ENCODE results near the gene MGAT5. TPM values are rescaled to one million over a fixed set of nuclear protein-coding genes. Genes with fewer than 3 reads are reported as not detected.

MGAT5 gene
- total RNA-seq, 6 experiments from 2014 or later, result 4.5 to 16.0 (median 10.0) TPM

- ATAC-seq (no peak), DNase-seq (no peak)
- Histone ChIP-seq H3K9me3 (no peaks in the 10 kb centered on the region), H3K27me3 (peaks cover 0 to 5% of the 10 kb centered on the region in 2 donors), H3K4me3 (no peak overlapping the region), H3K27ac (no peak overlapping the region), H3K4me1 (no peaks in the 10 kb centered on the region), H3K36me3 (no peaks in the 10 kb centered on the region)
- TF ChIP-seq CTCF (IDR thresholded peaks at IDR 0.05) (no peak), POLR2A (IDR thresholded peaks at IDR 0.05) (no peak)
- 38% methylated on average over 1 of the region's 4 CpGs for WGBS (ENCODE audit: insufficient coverage, low coverage, low lambda C conversion rate, missing lambda C conversion rate)
- intact Hi-C loops (cut with DNase I), result no loop called here
Observed at GRCh38 chr2:134491022-134491421, 237.2 kb downstream of the MGAT5 start.

- Histone ChIP-seq H3K27me3 (peaks cover 0 to 5% of the 10 kb centered on the region in 2 donors), H3K36me3 (no peaks in the 10 kb centered on the region), H3K4me3 (no peak overlapping the region), H3K9me3 (no peaks in the 10 kb centered on the region), H3K4me1 (no peaks in the 10 kb centered on the region), H3K27ac (no peak overlapping the region)
- WGBS (ENCODE audit: insufficient coverage, low coverage, low lambda C conversion rate, missing lambda C conversion rate), result 28% methylated on average over 9 of the region's 9 CpGs
- DNase-seq (peak in 2 of 3 donors; percentile 46 to 48), ATAC-seq (peak; percentile 78 to 94 (median 83))
- peak; percentile 24 to 33 (median 26) for TF ChIP-seq CTCF (IDR thresholded peaks at IDR 0.05)
- TF ChIP-seq POLR2A (IDR thresholded peaks at IDR 0.05), result no peak
- intact Hi-C loops (cut with DNase I), result no loop called here
Observed at GRCh38 chr2:134491771-134492441, 238.0 kb downstream of the MGAT5 start.

GRCh38 chr2:134493797-134494196, 239.9 kb downstream of the MGAT5 start:
- ATAC-seq (no peak), DNase-seq (no peak)
- TF ChIP-seq CTCF (IDR thresholded peaks at IDR 0.05) (no peak), POLR2A (IDR thresholded peaks at IDR 0.05) (no peak)
- no peak overlapping the region for H3K27ac ChIP-seq
- H3K36me3 ChIP-seq, result no peaks in the 10 kb centered on the region
- intact Hi-C loops (cut with DNase I), result no loop called here
- no peak overlapping the region for H3K4me3 ChIP-seq
- WGBS (ENCODE audit: insufficient coverage, low coverage, low lambda C conversion rate, missing lambda C conversion rate), result 62% methylated on average over 4 of the region's 4 CpGs
- H3K4me1 ChIP-seq, result no peaks in the 10 kb centered on the region
- H3K9me3 ChIP-seq, result no peaks in the 10 kb centered on the region
- H3K27me3 ChIP-seq, result peaks cover 0 to 5% of the 10 kb centered on the region in 2 donors

GRCh38 chr2:134498654-134499053, 244.8 kb downstream of the MGAT5 start:
- TF ChIP-seq POLR2A (IDR thresholded peaks at IDR 0.05) (no peak), CTCF (IDR thresholded peaks at IDR 0.05) (no peak)
- Histone ChIP-seq H3K4me3 (no peak overlapping the region), H3K9me3 (no peaks in the 10 kb centered on the region), H3K4me1 (no peaks in the 10 kb centered on the region), H3K27ac (no peak overlapping the region), H3K27me3 (peaks cover 0 to 5% of the 10 kb centered on the region in 2 donors), H3K36me3 (no peaks in the 10 kb centered on the region)
- intact Hi-C loops (cut with DNase I), result no loop called here
- ATAC-seq (no peak), DNase-seq (peak in 1 of 3 donors; percentile 23)
- WGBS (ENCODE audit: insufficient coverage, low coverage, low lambda C conversion rate, missing lambda C conversion rate), result 79% methylated on average over 4 of the region's 7 CpGs
